Activated CD8-positive, alpha-beta T cell treated with anti-CD3 and anti-CD28 coated beads for 36 hours (primary cell): ENCODE results near the gene IL1R1. TPM values are rescaled to one million over a fixed set of nuclear protein-coding genes. Genes with fewer than 3 reads are reported as not detected.
"Not testable (repeated sequence)": the region's sequence is repeated elsewhere in the genome, so short reads cannot be mapped to it uniquely, and the experiment has no call there.

Source experiments
- ATAC-seq: fragments of 200-7000 bp; cut with Tn5 transposase; one replicate; pipeline ENCODE4 v1.10.0; 2021; ENCODE audit warnings: mild to moderate bottlenecking, moderate library complexity
- CTCF ChIA-PET: fragments of 350-600 bp; sonication (Branson Sonifier 250); formaldehyde crosslinking; loops from one replicate; lab custom pipeline; 2021; ENCODE audit warnings: antibody characterized with exemption; lab: Charles Lee
- POLR2A ChIA-PET: fragments of 350-600 bp; sonication (Branson Sonifier 250); formaldehyde crosslinking; loops from one replicate; lab custom pipeline; 2021; ENCODE audit warnings: antibody characterized with exemption; lab: Charles Lee
- DNase-seq: peaks from one replicate; pipeline ENCODE4 v3.0.0-alpha.2; 2020
- H3K27ac Mint-ChIP-seq: one replicate; pipeline ENCODE4 v1.8.0; 2021; ENCODE audit warnings: mild to moderate bottlenecking, mixed read lengths
- H3K27me3 Mint-ChIP-seq: one replicate; pipeline ENCODE4 v1.8.0; 2021; ENCODE audit warnings: mixed read lengths
- H3K36me3 Mint-ChIP-seq: one replicate; pipeline ENCODE4 v1.8.0; 2021; ENCODE audit warnings: low read depth, mixed read lengths
- H3K4me1 Mint-ChIP-seq: one replicate; pipeline ENCODE4 v1.8.0; 2021; ENCODE audit warnings: low read depth, mixed read lengths
- H3K4me3 Mint-ChIP-seq: one replicate; pipeline ENCODE4 v1.8.0; 2021; ENCODE audit warnings: mild to moderate bottlenecking, moderate library complexity, mixed read lengths
- H3K9me3 Mint-ChIP-seq: one replicate; pipeline ENCODE4 v1.8.0; 2021; ENCODE audit warnings: mixed read lengths
- intact Hi-C: fragments of 100-400 bp; cut with micrococcal nuclease; formaldehyde crosslinking; loops from one replicate; pipeline ENCODE4 v1.10.0; 2022
- total RNA-seq, 2 experiments: library from RNA; stranded (reverse); gene quantifications; one replicate each; pipeline ENCODE4 v1.2.3, GENCODE V29; 2021
- TF ChIP-seq, protein P1 (sequence below): fragments of 200-600 bp; IDR thresholded peaks from one replicate; pipeline ENCODE4 v1.8.0; 2022; ENCODE audit warnings: antibody characterized with exemption, mild to moderate bottlenecking

Gene IL1R1
- total RNA-seq, 2 experiments from 2014 or later = 0.63 to 0.68 TPM

GRCh38 chr2:102122115-102122514, 20.4 kb upstream of the IL1R1 start:
- peaks cover 1% of the 10 kb centered on the region for H3K27me3 Mint-ChIP-seq
- intact Hi-C loops = no loop called here

DNA sequence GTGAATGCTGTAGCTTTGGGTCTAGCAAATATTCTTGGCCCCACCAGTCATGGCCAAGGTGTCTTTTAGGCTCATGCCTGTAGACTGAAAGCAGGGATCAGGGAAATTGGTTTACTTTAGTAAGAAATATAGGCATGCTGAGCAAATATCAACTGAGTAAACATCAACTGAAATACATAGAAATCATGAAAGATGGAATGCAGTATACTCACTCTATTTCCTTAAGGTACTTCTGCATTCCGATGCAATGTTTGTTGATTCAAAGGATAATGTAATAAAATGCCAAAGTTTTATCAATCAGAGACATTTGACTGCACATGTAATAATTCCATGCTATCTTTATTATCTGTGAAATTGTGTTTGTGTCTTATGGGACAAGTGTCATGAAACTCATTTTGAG, 19.6 kb upstream of the IL1R1 start:
- no peak for DNase-seq
- POLR2A ChIA-PET = no interaction called here
- H3K4me3 Mint-ChIP-seq = no peak overlapping the region
- intact Hi-C loops = no loop called here
- peaks cover 5% of the 10 kb centered on the region for H3K9me3 Mint-ChIP-seq
- no peaks in the 10 kb centered on the region for H3K27me3 Mint-ChIP-seq
- ATAC-seq = no peak
- no peaks in the 10 kb centered on the region for H3K36me3 Mint-ChIP-seq
- CTCF ChIA-PET = interaction anchor here (1.1 kb wide), 1 partner anchor 103 kb away, joined by 5 read pairs; no protein-coding TSS in a partner anchor
- no peak overlapping the region for H3K27ac Mint-ChIP-seq
- peaks cover 6% of the 10 kb centered on the region for H3K4me1 Mint-ChIP-seq
- TF ChIP-seq, protein P1, sequence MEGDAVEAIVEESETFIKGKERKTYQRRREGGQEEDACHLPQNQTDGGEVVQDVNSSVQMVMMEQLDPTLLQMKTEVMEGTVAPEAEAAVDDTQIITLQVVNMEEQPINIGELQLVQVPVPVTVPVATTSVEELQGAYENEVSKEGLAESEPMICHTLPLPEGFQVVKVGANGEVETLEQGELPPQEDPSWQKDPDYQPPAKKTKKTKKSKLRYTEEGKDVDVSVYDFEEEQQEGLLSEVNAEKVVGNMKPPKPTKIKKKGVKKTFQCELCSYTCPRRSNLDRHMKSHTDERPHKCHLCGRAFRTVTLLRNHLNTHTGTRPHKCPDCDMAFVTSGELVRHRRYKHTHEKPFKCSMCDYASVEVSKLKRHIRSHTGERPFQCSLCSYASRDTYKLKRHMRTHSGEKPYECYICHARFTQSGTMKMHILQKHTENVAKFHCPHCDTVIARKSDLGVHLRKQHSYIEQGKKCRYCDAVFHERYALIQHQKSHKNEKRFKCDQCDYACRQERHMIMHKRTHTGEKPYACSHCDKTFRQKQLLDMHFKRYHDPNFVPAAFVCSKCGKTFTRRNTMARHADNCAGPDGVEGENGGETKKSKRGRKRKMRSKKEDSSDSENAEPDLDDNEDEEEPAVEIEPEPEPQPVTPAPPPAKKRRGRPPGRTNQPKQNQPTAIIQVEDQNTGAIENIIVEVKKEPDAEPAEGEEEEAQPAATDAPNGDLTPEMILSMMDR = no peak

More at GRCh38 chr2:102122115-102122514, 20.4 kb upstream of the IL1R1 start:
- ChIA-PET POLR2A (interaction anchor here (0.9 kb wide), 1 partner anchor 13 kb away, joined by 4 read pairs; no protein-coding TSS in a partner anchor), CTCF (no interaction called here)
- Mint-ChIP-seq H3K4me1 (no peaks in the 10 kb centered on the region), H3K9me3 (peaks cover 4% of the 10 kb centered on the region), H3K27ac (no peak overlapping the region), H3K36me3 (no peaks in the 10 kb centered on the region), H3K4me3 (no peak overlapping the region)
- TF ChIP-seq, protein P1 = no peak
- ATAC-seq (no peak), DNase-seq (no peak)

- ATAC-seq, H3K4me1 Mint-ChIP-seq, intact Hi-C loops, H3K27ac Mint-ChIP-seq, H3K4me3 Mint-ChIP-seq, DNase-seq, H3K9me3 Mint-ChIP-seq, H3K36me3 Mint-ChIP-seq, H3K27me3 Mint-ChIP-seq: not testable (repeated sequence)
- ChIA-PET CTCF (interaction anchor here (1.1 kb wide), 1 partner anchor 20 kb away, joined by 3 read pairs; no protein-coding TSS in a partner anchor), POLR2A (interaction anchor here (0.6 kb wide), 1 partner anchor 13 kb away, joined by 3 read pairs; no protein-coding TSS in a partner anchor)
These were observed 18.1 kb upstream of the IL1R1 start for GRCh38 chr2:102124421-102124820.

GRCh38 chr2:102126169-102126568, 16.4 kb upstream of the IL1R1 start:
- H3K9me3 Mint-ChIP-seq = peaks cover 7% of the 10 kb centered on the region
- ATAC-seq (no peak), DNase-seq (no peak)
- ChIA-PET CTCF (interaction anchor here (0.6 to 4.4 kb wide), 7 partner anchors 15 to 738 kb away, joined by 3 to 20 read pairs (median 3); no protein-coding TSS in a partner anchor), POLR2A (no interaction called here)
- H3K27ac Mint-ChIP-seq = no peak overlapping the region
- no peaks in the 10 kb centered on the region for H3K27me3 Mint-ChIP-seq
- no peaks in the 10 kb centered on the region for H3K36me3 Mint-ChIP-seq
- no peak overlapping the region for H3K4me3 Mint-ChIP-seq
- TF ChIP-seq, protein P1 = no peak
- intact Hi-C loops = no loop called here
- H3K4me1 Mint-ChIP-seq = peaks cover 11% of the 10 kb centered on the region

DNA sequence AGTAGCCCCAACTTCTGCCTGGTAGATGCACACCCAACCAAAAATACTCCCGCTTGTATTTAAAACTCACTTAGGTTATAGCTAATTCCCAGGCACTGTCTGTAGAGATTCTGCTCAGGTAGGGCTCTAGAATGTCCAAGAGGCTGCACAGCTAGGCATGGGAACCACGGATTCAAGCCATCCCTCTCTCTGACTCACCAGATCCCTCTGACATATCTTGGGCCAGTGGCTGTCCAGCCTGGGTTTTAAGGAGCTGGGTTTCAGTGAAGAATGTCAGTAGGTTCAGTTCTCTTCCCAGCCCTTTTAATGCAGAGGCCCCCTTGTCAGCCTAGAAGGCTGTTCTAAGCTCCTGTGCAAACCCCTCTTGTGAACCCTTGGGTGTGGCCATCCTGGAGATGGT, 15.9 kb upstream of the IL1R1 start:
- TF ChIP-seq, protein P1 = no peak
- peaks cover 11% of the 10 kb centered on the region for H3K4me1 Mint-ChIP-seq
- ATAC-seq = no peak
- POLR2A ChIA-PET = interaction anchor here (0.6 kb wide), 2 partner anchors 11 to 16 kb away, joined by 3 to 4 read pairs; no protein-coding TSS in a partner anchor
- no peaks in the 10 kb centered on the region for H3K27me3 Mint-ChIP-seq
- DNase-seq = no peak
- CTCF ChIA-PET = interaction anchor here (0.6 to 4.4 kb wide), 6 partner anchors 18 to 739 kb away, joined by 3 to 20 read pairs (median 5); no protein-coding TSS in a partner anchor
- H3K27ac Mint-ChIP-seq = no peak overlapping the region
- no peaks in the 10 kb centered on the region for H3K36me3 Mint-ChIP-seq
- H3K4me3 Mint-ChIP-seq = no peak overlapping the region
- H3K9me3 Mint-ChIP-seq = peaks cover 11% of the 10 kb centered on the region
- intact Hi-C loops = no loop called here
